Stimulated activated CD8-positive, alpha-beta memory T cell treated with anti-CD3 and anti-CD28 coated beads, Interleukin-15, amount 100 ng/mL, for 48 hours (primary cell): ENCODE results near the gene RNF115.
"Not testable (repeated sequence)": the region's sequence is repeated elsewhere in the genome, so short reads cannot be mapped to it uniquely, and the experiment has no call there.

Experiments used
- DNase-seq, 2 donors: peaks; one replicate each; pipeline ENCODE4 v3.0.0-alpha.2; 2020; ENCODE audit warnings: low read depth in 2 of 2

Gene RNF115

DNA sequence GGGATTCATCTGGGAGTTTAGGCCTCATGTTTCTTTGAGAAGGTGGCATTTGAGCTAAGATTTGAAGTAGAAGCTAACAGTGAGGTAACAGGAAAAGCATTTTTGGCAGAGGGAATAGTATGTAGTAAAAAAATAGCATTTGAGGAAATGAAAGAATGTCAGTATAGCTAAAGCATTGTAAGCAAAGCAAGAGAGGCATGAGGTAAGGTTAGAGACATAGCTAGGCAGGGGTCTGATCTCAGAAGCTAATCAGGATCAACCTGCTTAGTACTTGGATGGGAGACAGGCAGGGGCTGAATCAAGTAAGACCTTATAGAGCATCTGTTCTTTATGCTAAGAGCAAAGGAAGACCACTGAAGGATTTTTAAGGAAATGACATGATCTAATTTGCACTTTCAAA lies 4.1 kb upstream of the RNF115 start:
- DNase-seq: no peak

DNA sequence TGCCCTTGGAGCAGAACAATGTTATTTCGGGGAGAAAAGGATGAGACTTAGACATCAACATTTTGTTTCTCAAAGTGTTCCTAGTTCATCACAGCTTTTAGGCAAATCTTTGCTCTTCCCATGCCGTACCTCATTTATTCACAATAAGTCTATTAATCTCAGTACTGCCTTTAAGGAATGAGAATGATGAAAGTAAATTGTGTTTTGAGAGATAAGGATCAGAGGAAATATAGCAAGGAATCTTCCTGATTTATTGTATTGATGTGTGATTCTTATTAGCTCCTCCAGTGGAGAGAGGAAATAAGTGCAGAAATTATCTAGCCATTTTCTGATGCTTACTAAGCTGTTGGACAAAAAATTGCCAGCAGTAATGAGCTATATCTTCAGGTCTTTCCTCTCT lies 2.1 kb upstream of the RNF115 start:
- no peak for DNase-seq

- DNase-seq: no peak
Measured at GRCh38 chr1:145824499-145824842, 576 bp upstream of the RNF115 start.

GRCh38 chr1:145822779-145823331 lies 1.0 kb downstream of the RNF115 start:
- DNase-seq: not testable (repeated sequence)

- DNase-seq: not testable (repeated sequence)
Measured at GRCh38 chr1:145818095-145818494, 5.8 kb downstream of the RNF115 start.

DNA sequence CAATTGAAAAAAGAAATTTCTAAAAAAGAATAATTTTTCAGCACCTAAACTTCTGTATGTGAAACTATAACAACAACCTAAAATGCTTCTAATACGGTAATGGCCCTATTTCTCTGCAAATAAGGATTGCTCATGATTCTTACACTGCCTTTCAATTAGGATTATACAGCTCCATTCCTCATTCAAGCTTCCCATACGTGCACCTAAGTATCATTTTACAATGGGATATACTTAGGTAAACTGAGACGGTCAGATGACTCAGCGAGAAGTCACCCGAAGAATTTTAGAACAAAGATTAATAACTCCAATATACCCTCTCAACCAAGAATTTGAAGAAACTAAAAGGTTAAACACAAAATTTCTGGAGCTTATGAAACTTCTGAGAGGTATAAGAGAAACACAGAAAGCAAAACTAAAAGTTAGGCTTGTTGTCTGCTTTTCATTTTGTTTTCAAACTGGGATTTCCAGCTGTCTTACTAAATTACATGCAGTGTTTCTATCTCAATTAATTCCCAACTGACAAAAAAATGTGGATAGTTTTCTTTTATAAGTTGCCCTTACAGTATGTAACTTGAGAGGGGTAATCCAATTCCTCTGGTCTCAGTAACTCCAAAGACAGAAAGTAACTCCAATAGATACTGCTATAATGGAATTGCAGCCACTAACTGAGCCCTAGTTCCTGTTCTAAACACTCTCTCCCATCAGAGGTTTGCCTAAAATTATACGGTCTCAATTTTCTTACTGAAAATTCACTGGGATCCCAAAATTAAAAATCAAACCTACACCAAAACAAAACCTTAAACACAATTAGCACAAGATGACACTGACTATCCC lies 10.7 kb downstream of the RNF115 start:
- not testable (repeated sequence) for DNase-seq

- DNase-seq: no peak
Measured at GRCh38 chr1:145806844-145807243, 17.1 kb downstream of the RNF115 start.

- no peak for DNase-seq
Measured at GRCh38 chr1:145806408-145806807, 17.5 kb downstream of the RNF115 start.

DNA sequence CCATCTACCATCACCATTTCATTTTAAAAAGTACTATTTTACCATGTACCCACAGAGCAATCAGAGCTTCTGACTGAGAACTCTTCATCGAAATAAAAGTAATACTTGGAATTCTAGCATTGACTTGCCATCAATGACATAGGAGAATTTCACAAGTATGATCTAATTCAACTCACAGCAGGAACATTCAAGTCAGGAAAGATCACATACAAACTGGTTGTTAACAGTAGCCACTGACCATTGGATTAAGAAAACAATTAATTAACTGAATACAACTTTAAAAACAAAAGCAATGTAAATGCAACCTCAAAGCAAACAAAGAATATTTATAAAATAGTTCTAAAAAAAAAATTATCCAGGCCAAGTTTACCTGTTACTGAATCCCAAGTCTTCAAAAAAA lies 18.8 kb downstream of the RNF115 start:
- no peak for DNase-seq

DNA sequence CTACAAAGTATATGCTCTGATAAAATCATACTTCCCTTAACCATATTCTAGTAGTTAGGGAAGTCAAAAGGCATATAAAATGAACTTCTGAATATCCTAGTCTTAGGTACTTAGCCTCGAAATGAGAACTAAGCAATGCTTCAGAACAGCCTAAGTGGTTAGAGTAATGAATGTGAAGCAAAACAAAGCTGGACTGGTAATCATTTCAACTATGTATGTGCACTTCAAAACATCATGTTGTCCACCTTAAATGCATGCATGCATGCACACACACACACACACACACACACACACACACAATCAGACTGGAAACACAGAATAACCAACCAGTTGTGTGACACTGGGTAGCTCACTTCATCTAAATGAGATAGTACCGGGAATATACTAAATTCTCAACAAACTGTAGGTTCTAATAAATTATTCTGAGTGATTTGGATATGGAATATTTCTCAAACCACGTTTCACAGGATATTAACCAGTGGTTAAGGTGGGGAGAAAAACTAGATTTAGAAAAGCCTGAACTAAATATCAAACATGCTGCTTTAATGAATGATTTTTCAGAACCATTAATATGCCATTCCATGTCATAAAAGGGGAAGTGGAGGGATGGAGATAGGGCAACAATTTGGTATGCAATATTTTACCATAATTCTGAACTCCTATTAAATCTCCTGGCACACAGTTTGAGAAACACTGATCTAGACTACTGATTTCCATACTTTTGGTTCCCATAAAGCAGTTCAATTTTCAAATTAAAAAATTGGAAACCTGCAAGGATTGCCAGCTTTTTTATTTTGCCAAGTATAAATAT lies 19.5 kb downstream of the RNF115 start:
- DNase-seq: no peak

DNA sequence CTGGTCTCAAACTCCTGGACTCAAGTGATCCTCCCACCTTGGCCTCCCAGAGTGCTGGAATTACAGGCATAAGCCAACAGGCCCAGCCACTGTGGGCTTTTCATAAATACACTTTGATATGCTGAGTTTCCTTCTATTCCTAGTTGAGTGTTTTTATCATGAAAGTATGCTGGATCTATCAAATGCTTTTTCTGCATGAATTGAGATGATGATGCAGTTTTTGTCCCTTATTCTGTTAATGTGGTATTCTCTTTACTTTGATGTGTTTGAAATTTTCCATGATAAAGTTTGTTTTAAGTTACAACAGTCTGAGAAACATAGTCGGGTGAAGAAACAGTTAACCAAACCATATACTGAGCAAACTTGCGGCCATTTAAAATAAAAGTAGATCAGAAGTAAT lies 24.1 kb downstream of the RNF115 start:
- no peak for DNase-seq

- no peak for DNase-seq
Measured at GRCh38 chr1:145796753-145797152, 27.1 kb downstream of the RNF115 start.

GRCh38 chr1:145795257-145795881 lies 28.5 kb downstream of the RNF115 start:
- no peak for DNase-seq

- no peak for DNase-seq
Measured at GRCh38 chr1:145792484-145792883, 31.4 kb downstream of the RNF115 start.

DNA sequence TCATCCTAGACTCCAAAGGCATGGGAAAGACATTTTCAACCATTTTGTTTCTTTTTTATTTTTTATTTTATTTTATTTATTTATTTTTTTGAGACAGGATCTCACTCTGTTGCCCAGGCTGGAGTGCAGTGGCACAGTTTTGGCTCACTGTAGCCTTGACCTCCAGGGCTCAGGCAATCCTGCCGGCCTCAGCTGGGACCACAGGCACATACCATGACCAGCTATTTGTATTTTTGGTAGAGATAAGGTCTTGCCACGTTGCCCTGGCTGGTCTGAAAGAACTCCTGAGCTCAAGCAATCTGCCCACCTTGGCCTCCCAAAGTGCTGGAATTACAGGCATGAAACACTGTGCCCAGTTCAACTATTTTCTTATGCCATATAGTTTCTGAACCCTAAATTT lies 32.0 kb downstream of the RNF115 start:
- not testable (repeated sequence) for DNase-seq

GRCh38 chr1:145788580-145788979 lies 35.3 kb downstream of the RNF115 start:
- DNase-seq: no peak

DNA sequence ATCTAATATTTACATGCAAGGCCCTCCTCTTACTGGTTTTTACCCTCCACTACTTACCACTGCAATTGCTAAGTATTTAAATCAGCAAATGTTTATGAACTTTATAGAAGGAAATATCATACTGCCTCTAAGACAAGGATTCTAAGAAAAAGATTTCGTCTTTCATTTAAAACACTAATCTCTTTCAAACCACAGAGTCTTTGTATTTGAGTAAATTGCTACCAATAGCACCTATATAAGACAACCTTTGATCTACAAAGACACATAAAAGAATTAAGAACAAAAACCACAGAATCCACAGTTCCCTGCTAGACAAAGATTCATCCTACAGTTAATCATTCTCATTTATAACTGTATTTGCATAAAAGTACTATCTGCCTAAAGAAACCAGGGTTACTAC lies 37.6 kb downstream of the RNF115 start:
- no peak for DNase-seq

GRCh38 chr1:145785547-145785946 lies 38.3 kb downstream of the RNF115 start:
- DNase-seq: no peak

DNA sequence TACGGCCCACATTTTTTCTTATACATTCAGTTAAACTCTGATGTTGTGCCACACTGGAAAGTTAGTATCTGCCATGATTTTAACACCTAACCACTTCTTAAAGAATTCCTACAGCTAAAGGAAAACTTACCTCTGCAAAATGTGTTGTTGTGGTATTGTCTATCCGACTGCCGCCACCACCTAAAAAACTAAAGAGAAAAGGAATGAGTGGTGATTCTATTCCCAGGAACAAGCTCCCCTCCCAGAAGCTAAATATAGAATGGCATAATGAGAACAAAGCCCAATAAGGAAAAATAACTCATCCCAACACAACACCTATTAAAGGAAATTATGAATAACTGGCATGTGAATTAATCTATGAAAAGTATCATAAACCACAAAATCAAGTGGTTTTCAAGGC lies 39.5 kb downstream of the RNF115 start:
- no peak for DNase-seq

- DNase-seq: no peak
Measured at GRCh38 chr1:145782272-145783099, 41.4 kb downstream of the RNF115 start.

- DNase-seq: no peak
Measured at GRCh38 chr1:145778146-145778540, 45.8 kb downstream of the RNF115 start.
